G401 (cell line): ENCODE data around the gene SYNGR3. TPM values are rescaled to one million over a fixed set of nuclear protein-coding genes. Genes with fewer than 3 reads are reported as not detected.
"Not testable (repeated sequence)": the region's sequence is repeated elsewhere in the genome, so short reads cannot be mapped to it uniquely, and the experiment has no call there.

Experiments
- DNase-seq: peaks from one replicate; pipeline ENCODE4 v3.0.0-alpha.2; 2015; ENCODE audit warnings: low spot score
- in situ Hi-C: cut with HindIII; loops from 2 replicates; pipeline ENCODE4 v1.10.0; 2016; ENCODE audit warnings: low sequenced_read_pairs, mixed read lengths
- total RNA-seq: library from RNA; depleted of rRNA; stranded (reverse); fragments of >200 nt; shearing (Covaris generic); gene quantifications from 2 replicates; pipeline ENCODE4 v1.2.3, GENCODE V29; 2014

Gene SYNGR3
- total RNA-seq, 1 experiment from 2014 or later = 30.5 TPM

DNA sequence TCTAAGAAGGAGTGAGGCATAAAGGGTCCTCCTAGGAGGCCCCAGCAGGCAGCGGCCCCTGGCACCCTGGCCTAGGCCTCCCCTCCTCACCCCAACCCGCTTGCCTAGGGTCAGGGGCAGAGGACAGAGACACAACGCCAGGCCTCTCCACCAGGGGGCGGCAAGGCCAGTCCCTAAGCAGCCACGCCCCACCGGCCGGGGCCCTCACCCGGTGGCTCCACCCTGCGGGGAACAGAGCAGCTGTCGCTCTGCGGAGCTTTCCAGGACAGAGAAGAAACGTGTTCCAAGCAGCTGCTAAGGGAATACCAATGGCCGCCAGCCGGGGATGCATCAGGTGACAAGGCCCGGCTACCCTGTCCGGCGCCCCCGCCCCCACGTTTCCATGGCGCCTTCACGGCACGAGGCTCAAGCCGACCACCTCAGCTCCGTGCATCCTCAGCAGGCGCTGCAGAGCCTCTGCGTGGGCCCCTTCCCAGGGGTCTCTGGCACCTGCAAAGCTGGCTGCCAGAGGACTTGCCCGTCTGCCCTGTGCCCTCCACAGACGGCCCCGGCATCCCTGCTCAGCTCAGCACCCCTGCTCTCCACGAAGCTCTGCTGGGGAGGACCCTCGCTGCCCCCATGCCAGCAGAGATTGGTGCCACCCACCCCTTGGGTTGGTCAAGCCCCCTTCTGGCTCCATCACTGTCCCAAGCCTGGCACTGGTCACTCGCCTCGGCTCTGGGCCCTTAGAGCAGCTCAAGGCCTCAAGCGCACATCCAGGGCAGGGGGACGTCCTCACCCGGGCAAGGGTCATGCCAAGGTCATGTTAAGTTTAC, 14.3 kb downstream of the SYNGR3 start:
- DNase-seq = peak; percentile 77
- in situ Hi-C loops = no loop called here

GRCh38 chr16:2004795-2005517, 15.2 kb downstream of the SYNGR3 start:
- in situ Hi-C loops = no loop called here
- DNase-seq = peak; percentile 43

- peak; percentile 68 for DNase-seq
- in situ Hi-C loops = no loop called here
Measured at GRCh38 chr16:2005646-2006045, 15.9 kb downstream of the SYNGR3 start.

- no peak for DNase-seq
- in situ Hi-C loops = no loop called here
Measured at GRCh38 chr16:2006317-2006716, 16.5 kb downstream of the SYNGR3 start.

DNA sequence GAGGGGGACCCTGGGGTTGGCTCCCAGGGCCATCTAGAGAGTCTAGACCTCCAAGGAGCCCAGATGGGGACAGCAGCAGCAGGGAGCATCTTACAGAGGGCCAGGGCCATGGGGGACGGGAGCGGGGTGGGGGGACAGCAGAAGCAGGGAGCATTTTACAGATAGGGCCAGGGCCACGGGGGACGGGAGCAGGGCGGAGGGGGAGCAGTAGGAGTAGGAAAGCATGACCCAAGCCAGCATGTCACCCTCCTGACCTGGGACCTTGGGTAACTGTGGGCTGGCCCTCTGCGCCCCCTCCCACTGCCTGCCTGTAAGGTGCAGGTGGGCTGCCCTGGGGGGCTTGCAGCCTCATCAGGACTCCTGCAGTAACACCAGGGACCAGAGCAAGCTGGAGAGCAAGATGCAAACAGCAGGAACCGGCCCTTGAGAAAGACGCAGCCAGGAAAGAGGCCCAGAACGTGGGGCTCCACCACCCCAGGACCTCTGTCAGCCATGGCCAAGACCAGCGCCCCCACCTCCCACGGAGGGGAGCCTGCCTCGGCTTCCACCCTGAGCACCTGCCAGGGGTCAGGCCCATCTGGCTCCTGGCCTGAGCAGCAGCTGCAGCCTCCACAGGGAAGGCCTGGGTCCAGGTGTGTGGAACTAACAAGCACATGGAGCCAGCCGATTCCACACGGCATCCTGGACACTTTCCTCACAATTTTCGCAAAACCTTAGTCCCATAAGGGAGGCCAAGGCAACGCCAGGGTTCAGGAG, 17.5 kb downstream of the SYNGR3 start:
- in situ Hi-C loops = no loop called here
- no peak for DNase-seq

GRCh38 chr16:2008009-2008526, 18.3 kb downstream of the SYNGR3 start:
- in situ Hi-C loops = no loop called here
- DNase-seq = no peak

DNA sequence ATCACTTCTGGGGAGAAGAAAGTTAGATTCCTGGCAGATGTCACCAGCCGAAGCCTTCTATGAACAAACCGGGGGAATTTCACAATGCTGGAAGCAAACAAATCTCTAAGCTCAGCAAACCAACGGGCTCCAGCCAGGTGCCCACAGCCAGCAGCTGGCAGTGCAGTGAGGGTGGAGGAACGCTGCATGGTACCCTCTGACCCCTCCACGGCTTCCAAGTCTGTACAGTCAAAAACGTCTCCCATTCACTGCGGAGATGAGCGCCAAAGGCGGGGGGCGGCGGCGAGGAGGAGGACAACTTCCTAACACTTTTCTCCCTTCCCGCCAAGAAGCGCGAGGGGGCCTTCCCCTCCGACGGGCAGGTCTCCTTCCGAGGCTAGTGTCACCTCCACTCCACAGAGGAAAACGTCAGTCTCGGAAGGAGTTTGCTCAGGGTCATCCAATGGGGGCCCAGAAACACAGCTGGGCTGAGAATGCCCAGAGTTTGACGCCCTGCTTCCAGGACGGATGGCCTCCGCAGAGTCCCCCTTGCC, 18.9 kb downstream of the SYNGR3 start:
- DNase-seq = no peak
- in situ Hi-C loops = no loop called here

DNA sequence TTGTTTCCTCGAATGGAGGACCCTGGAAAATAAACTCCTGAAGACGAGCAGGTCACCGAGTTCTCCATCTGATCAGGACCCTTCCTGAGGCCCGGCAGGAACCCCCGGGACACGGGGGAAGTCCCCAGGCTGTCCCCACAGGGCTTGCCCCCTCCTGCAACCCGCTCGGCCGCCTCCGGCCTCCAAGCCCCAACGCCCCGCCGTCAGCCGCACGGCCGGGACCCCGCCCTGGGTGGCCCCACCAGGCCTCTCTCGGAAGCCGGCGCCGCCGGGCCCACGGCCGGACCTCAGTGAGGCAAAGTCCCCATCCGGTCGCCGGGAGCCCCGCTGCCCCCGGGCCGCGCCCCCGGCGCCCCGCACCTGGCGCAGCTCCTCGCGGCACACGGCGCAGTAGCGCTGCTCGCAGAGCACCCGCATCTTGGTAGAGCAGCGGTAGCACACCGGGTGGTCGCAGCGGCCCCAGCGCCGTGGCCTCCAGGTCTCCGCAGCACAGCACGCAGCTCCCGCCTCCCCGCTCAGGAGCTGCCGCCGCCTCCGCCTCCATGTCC, 19.5 kb downstream of the SYNGR3 start:
- in situ Hi-C loops = no loop called here
- DNase-seq = no peak

DNA sequence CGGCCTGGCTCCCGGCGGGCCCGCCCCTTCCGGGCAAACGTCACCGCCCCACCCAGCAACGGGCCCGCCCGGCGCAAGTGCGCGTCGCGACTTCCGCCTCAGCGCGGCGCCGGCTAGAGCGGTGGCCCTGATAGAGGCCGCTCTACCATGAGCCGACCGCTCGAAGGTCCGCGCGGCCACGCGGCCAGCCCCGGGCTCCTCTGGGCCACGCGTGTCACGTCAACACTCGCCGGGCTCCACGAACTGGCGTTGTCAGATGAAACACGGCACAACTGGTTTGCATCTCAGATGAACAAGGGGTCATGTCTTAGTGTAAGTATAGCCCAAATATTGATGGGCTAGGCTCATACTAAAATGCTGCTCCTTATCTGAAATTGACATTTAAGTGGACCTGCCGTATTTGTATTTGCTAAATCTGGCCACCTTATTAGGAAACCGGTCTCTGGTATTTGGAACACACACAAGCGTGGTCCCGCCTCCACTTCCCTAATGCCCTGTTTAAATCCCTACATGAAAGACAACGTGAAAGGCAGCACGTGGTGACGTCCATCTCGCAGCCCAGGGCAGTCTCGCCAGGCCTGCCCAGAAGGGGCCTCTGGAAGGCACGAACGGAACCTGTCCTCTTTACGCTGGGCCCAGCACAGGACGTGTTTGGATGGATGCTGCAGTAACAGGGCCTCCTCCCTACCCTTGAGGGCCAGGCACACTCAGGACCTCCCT, 20.2 kb downstream of the SYNGR3 start, which contains the start of gene ZNF598:
TSS of gene ZNF598 (minus strand) at position 31 of the 720 bp plus-strand sequence.
- in situ Hi-C loops = no loop called here
- peak; percentile 87 for DNase-seq

DNA sequence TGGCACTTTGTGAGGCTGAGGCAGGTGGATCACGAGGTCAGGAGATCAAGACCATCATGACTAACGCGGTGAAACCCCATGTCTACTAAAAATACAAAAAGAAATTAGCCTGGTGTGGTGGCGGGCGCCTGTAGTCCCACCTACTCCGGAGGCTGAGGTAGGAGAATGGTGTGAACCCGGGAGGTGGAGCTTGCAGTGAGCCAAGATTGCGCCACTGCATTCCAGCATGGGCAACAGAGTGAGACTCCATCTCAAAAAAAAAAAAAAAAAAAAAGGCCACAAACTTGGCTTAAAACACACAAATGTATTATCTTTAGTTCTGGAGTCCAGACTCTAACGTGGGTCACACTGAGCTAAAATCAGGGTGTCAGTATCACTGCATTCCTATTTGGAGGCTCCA, 22.0 kb downstream of the SYNGR3 start:
- DNase-seq, in situ Hi-C loops: not testable (repeated sequence)

- in situ Hi-C loops = no loop called here
- no peak for DNase-seq
Measured at GRCh38 chr16:2013527-2013926, 23.8 kb downstream of the SYNGR3 start.

- in situ Hi-C loops = no loop called here
- DNase-seq = no peak
Measured at GRCh38 chr16:2015117-2015946, 25.6 kb downstream of the SYNGR3 start.

DNA sequence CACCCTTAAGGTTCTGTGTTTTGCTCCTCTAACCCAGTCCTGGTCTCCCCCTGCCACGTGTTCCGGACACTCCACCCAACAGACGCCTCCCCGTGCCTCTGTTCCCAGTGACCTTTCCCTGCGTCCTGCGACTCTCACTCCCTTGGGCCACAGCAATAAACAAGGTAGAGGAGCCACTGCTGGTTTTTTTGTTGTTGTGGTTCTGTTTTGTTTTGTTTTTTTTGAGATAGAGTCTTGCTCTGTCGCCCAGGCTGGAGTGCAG, 26.1 kb downstream of the SYNGR3 start:
- in situ Hi-C loops = no loop called here
- DNase-seq = no peak

- DNase-seq = no peak
- in situ Hi-C loops = no loop called here
Measured at GRCh38 chr16:2016407-2016922, 26.7 kb downstream of the SYNGR3 start.

GRCh38 chr16:2019518-2019920, 29.7 kb downstream of the SYNGR3 start, which contains the start of gene NPW:
TSS of gene NPW (plus strand) at chr16:2019785.
- in situ Hi-C loops = no loop called here
- DNase-seq = no peak

DNA sequence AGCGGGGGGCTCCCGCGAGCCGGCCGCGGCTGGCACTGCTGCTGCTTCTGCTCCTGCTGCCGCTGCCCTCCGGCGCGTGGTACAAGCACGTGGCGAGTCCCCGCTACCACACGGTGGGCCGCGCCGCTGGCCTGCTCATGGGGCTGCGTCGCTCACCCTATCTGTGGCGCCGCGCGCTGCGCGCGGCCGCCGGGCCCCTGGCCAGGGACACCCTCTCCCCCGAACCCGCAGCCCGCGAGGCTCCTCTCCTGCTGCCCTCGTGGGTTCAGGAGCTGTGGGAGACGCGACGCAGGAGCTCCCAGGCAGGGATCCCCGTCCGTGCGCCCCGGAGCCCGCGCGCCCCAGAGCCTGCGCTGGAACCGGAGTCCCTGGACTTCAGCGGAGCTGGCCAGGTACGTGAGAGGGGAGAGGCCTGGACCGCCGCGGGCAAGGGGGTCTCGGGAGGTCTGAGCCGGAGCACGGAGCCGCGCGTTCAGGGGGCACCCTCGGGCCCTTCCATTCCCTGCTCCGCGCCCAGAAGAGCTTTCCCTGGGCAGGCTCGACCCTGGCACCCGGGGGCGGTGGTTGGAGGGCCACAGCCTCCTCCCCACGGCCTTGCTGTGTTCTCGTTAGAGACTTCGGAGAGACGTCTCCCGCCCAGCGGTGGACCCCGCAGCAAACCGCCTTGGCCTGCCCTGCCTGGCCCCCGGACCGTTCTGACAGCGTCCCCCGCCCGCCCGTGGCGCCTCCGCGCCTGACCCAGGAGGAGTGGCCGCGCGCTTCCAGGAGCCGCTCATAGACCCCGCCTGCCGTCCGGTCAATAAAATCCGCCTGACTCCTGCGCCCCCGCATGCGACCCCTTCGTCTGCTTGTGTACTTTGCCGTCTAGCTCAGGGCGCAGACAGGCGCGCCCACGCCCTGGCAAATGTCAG, 30.4 kb downstream of the SYNGR3 start:
- in situ Hi-C loops = no loop called here
- no peak for DNase-seq

DNA sequence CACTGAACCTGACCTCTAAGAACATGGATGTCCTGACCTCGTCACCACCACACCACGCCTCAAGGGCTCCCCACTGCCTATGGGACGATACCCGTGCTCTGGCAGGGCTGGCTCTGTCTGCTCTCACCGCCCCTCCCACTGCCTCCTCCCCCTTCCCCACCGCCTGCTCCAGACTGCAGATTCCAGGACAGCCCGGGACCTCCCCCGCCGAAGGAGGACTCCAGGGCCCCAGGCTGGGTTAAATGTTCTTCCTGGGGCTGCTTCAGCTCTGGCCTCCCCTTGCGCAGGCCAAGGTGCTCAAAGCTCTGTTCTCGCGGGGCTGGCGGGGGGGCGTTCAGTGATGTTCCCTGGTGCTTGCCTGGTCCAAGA, 32.9 kb downstream of the SYNGR3 start:
- in situ Hi-C loops = no loop called here
- no peak for DNase-seq
